GM18499 (cell line): Measurements from ENCODE around the gene MOB3C.

Experiments used
- ATAC-seq: cut with Tn5 transposase; IDR thresholded peaks from one replicate; pipeline ENCODE4 v1.9.1; 2021; ENCODE audit warnings: moderate number of reproducible peaks; ENCODE audit not compliant: insufficient read depth, unreplicated experiment

Gene MOB3C

GRCh38 chr1:46607345-46608130 is 9.1 kb downstream of the MOB3C start:
- ATAC-seq = no peak

- ATAC-seq = no peak
Observed at GRCh38 chr1:46606255-46606965, 10.2 kb downstream of the MOB3C start.

- no peak for ATAC-seq
Observed at GRCh38 chr1:46605232-46605631, 11.4 kb downstream of the MOB3C start.

- ATAC-seq = peak; percentile 90
Observed at GRCh38 chr1:46603858-46604549, 12.6 kb downstream of the MOB3C start, which contains the start of gene MKNK1. Gene MKNK1, minus strand, starts transcription at chr1:46604268. Its CDS starts 20,941 bp downstream, at chr1:46583327.

- no peak for ATAC-seq
Observed at GRCh38 chr1:46603481-46603857, 13.1 kb downstream of the MOB3C start.

- no peak for ATAC-seq
Observed at GRCh38 chr1:46601257-46602007, 15.2 kb downstream of the MOB3C start.

GRCh38 chr1:46599059-46599970 is 17.3 kb downstream of the MOB3C start:
- ATAC-seq = no peak

GRCh38 chr1:46596846-46597245 is 19.8 kb downstream of the MOB3C start:
- no peak for ATAC-seq

GRCh38 chr1:46596036-46596435 is 20.6 kb downstream of the MOB3C start:
- no peak for ATAC-seq

GRCh38 chr1:46595127-46595526 is 21.5 kb downstream of the MOB3C start:
- ATAC-seq = no peak

- no peak for ATAC-seq
Observed at GRCh38 chr1:46594063-46594462, 22.5 kb downstream of the MOB3C start.

- ATAC-seq = no peak
Observed at GRCh38 chr1:46592823-46593222, 23.8 kb downstream of the MOB3C start.

GRCh38 chr1:46589529-46589928 is 27.1 kb downstream of the MOB3C start:
- ATAC-seq = no peak

- no peak for ATAC-seq
Observed at GRCh38 chr1:46587069-46587468, 29.5 kb downstream of the MOB3C start.

GRCh38 chr1:46585312-46585938 is 31.2 kb downstream of the MOB3C start:
- no peak for ATAC-seq

GRCh38 chr1:46583494-46583893 is 33.1 kb downstream of the MOB3C start:
- no peak for ATAC-seq

- ATAC-seq = no peak
Observed at GRCh38 chr1:46582972-46583371, 33.6 kb downstream of the MOB3C start.

GRCh38 chr1:46581681-46582455 is 34.7 kb downstream of the MOB3C start:
- ATAC-seq = no peak
